IMR-90 (cell line): Measurements from ENCODE around the gene IFI30. TPM values are rescaled to one million over a fixed set of nuclear protein-coding genes. Genes with fewer than 3 reads are reported as not detected.

Experiments used
- ATAC-seq: fragments of 200-7000 bp; cut with Tn5 transposase; 2 replicates; pipeline ENCODE4 v1.9.1; 2020; ENCODE audit warnings: low read depth, mild to moderate bottlenecking, moderate library complexity
- BruUV-seq: library from RNA; stranded (reverse); fragments of 400-500 nt; replicated peaks from 2 replicates; lab custom pipeline; 2021; lab: Mats Ljungman, UMichigan
- CTCF ChIA-PET: fragments of 300-600 bp; formaldehyde crosslinking; extraction: SDS; loops from one replicate; lab custom pipeline; 2021; ENCODE audit warnings: antibody characterized with exemption; lab: Yijun Ruan, JAX
- POLR2A ChIA-PET: fragments of 300-600 bp; sonication (Branson Sonifier 250); formaldehyde crosslinking; loops from one replicate; lab custom pipeline; 2022; ENCODE audit warnings: antibody characterized with exemption; ENCODE audit not compliant: unreplicated experiment; lab: Charles Lee
- DNase-seq: peaks from one replicate; pipeline ENCODE4 v3.0.0; 2013
- H2AFZ ChIP-seq: replicated peaks from 2 replicates; pipeline ENCODE3; 2013; ENCODE audit warnings: low read length, mild to moderate bottlenecking; ENCODE audit not compliant: poor library complexity
- H2AK5ac ChIP-seq: 2 replicates; pipeline ENCODE4 v1.6.1; 2013; ENCODE audit warnings: low read depth, low read length, inconsistent platforms
- H2AK9ac ChIP-seq: replicated peaks from 2 replicates; pipeline ENCODE3; 2013; ENCODE audit warnings: mild to moderate bottlenecking, low read depth, low read length, moderate library complexity; ENCODE audit not compliant: poor library complexity
- H2BK120ac ChIP-seq: 2 replicates; pipeline ENCODE4 v1.6.1; 2013; ENCODE audit warnings: low read depth, low read length, inconsistent platforms
- H2BK15ac ChIP-seq: 3 replicates; pipeline ENCODE4 v1.6.1; 2013; ENCODE audit warnings: low read depth, low read length, inconsistent platforms
- H2BK20ac ChIP-seq: 2 replicates; pipeline ENCODE4 v1.6.1; 2013; ENCODE audit warnings: low read depth, mild to moderate bottlenecking, inconsistent platforms, low read length, moderate library complexity
- H2BK5ac ChIP-seq: 2 replicates; pipeline ENCODE4 v1.6.1; 2013; ENCODE audit warnings: mild to moderate bottlenecking, low read depth, low read length, inconsistent platforms; ENCODE audit not compliant: poor library complexity, severe bottlenecking
- H3K14ac ChIP-seq: replicated peaks from 2 replicates; pipeline ENCODE4 v1.6.1; 2013; ENCODE audit warnings: low read depth, low read length, inconsistent platforms
- H3K18ac ChIP-seq: 2 replicates; pipeline ENCODE4 v1.6.1; 2013; ENCODE audit warnings: low read depth, low read length, control low read depth
- H3K23ac ChIP-seq: 2 replicates; pipeline ENCODE4 v1.6.1; 2013; ENCODE audit warnings: low read depth, low read length, inconsistent platforms
- H3K27ac ChIP-seq: 2 replicates; pipeline ENCODE4 v1.5.1; 2013; ENCODE audit warnings: mild to moderate bottlenecking, control low read depth, low read length; ENCODE audit not compliant: insufficient read depth
- H3K27me3 ChIP-seq: 2 replicates; pipeline ENCODE4 v1.6.1; 2013; ENCODE audit warnings: low read length; ENCODE audit not compliant: control insufficient read depth, insufficient read depth
- H3K36me3 ChIP-seq: 2 replicates; pipeline ENCODE4 v1.6.1; 2013; ENCODE audit warnings: low read length, mixed read lengths; ENCODE audit not compliant: control insufficient read depth, insufficient read depth
- H3K4ac ChIP-seq: 2 replicates; pipeline ENCODE4 v1.6.1; 2013; ENCODE audit warnings: low read depth, low read length, inconsistent platforms
- H3K4me1 ChIP-seq: 2 replicates; pipeline ENCODE4 v1.6.1; 2013; ENCODE audit warnings: low read length, mixed read lengths; ENCODE audit not compliant: control insufficient read depth, insufficient read depth
- H3K4me2 ChIP-seq: 2 replicates; pipeline ENCODE4 v1.6.1; 2013; ENCODE audit warnings: low read depth, mild to moderate bottlenecking, control low read depth, low read length, moderate library complexity
- H3K4me3 ChIP-seq: 2 replicates; pipeline ENCODE4 v1.5.1; 2013; ENCODE audit warnings: low read depth, mild to moderate bottlenecking, control low read depth, low read length, moderate library complexity; ENCODE audit not compliant: insufficient read depth
- H3K56ac ChIP-seq: 2 replicates; pipeline ENCODE4 v1.6.1; 2013; ENCODE audit warnings: low read length, inconsistent platforms; ENCODE audit not compliant: insufficient read depth; ENCODE audit errors: extremely low read depth
- H3K79me1 ChIP-seq, 2 experiments: 2 replicates each; pipeline ENCODE4 v1.6.1; 2013; ENCODE audit warnings: low read length in 2 of 2, inconsistent platforms in 1 of 2, low read depth in 1 of 2
- H3K9ac ChIP-seq: 2 replicates; pipeline ENCODE4 v1.6.1; 2013; ENCODE audit warnings: low read depth, low read length, control low read depth
- H3K9me1 ChIP-seq: 2 replicates; pipeline ENCODE4 v1.6.1; 2013; ENCODE audit warnings: low read length, inconsistent platforms; ENCODE audit not compliant: insufficient read depth
- H3K9me3 ChIP-seq: 2 replicates; pipeline ENCODE4 v1.6.1; 2013; ENCODE audit warnings: low read length; ENCODE audit not compliant: control insufficient read depth, insufficient read depth
- H4K20me1 ChIP-seq: 2 replicates; pipeline ENCODE4 v1.6.1; 2013; ENCODE audit warnings: low read length, inconsistent platforms; ENCODE audit not compliant: insufficient read depth
- H4K5ac ChIP-seq: 2 replicates; pipeline ENCODE4 v1.6.1; 2013; ENCODE audit warnings: mild to moderate bottlenecking, low read depth, low read length, control low read depth
- H4K8ac ChIP-seq, 2 experiments: 2 replicates each; pipeline ENCODE4 v1.6.1; 2013; ENCODE audit warnings: low read depth in 2 of 2, low read length in 2 of 2, control low read depth in 1 of 2, inconsistent platforms in 1 of 2
- H4K91ac ChIP-seq: 2 replicates; pipeline ENCODE4 v1.6.1; 2013; ENCODE audit warnings: low read depth, low read length, inconsistent platforms; ENCODE audit not compliant: insufficient read depth
- CEBPB ChIP-seq: IDR thresholded peaks from 2 replicates; pipeline ENCODE4 v1.6.1; 2012; ENCODE audit warnings: low read depth, low read length, improper control_type of control experiment
- MAFK ChIP-seq: IDR thresholded peaks from 2 replicates; pipeline ENCODE4 v1.6.1; 2012; ENCODE audit warnings: low read depth, low read length, improper control_type of control experiment
- MXI1 ChIP-seq: IDR thresholded peaks from 2 replicates; pipeline ENCODE4 v1.6.1; 2012; ENCODE audit warnings: low read depth, mild to moderate bottlenecking, low read length, moderate library complexity, borderline replicate concordance
- NFE2L2 ChIP-seq: fragments of 150-350 bp; IDR thresholded peaks from 2 replicates; pipeline ENCODE4 v1.6.1; 2016; ENCODE audit warnings: low read depth, mild to moderate bottlenecking, low read length
- RFX5 ChIP-seq: IDR thresholded peaks from 2 replicates; pipeline ENCODE4 v1.8.0; 2012; ENCODE audit warnings: low read depth, mild to moderate bottlenecking, low read length, moderate library complexity
- SMC3 ChIP-seq: fragments of 150-350 bp; IDR thresholded peaks from 2 replicates; pipeline ENCODE4 v1.6.1; 2016; ENCODE audit warnings: low read depth, mild to moderate bottlenecking, antibody characterized with exemption, low read length, moderate library complexity
- WGBS, 2 experiments: methylation state at CpG; one replicate each; pipeline versions ENCODE4 v1.1.5 to v1.1.7; 2013; ENCODE audit warnings: missing lambda C conversion rate in 2 of 2; ENCODE audit not compliant: insufficient read length in 1 of 2; ENCODE audit errors: extremely low coverage in 2 of 2; 5-methylcytosine and 5-hydroxymethylcytosine counted together
- dilution Hi-C: fragments of 300-500 bp; cut with HindIII; formaldehyde crosslinking; loops from one replicate; pipeline ENCODE4 v1.14.3; 2018; ENCODE audit warnings: low sequenced_read_pairs; ENCODE audit not compliant: unreplicated experiment
- in situ Hi-C: fragments of 300-500 bp; cut with MboI; formaldehyde crosslinking; loops from 3 replicates; pipeline ENCODE4 v1.14.3; 2019; ENCODE audit warnings: low sequenced_read_pairs, inconsistent platforms, mixed read lengths
- intact Hi-C: fragments of 100-400 bp; cut with micrococcal nuclease; formaldehyde crosslinking; loops from 2 replicates; pipeline ENCODE4 v1.10.0; 2022
- polyA plus RNA-seq, 3 experiments: library from polyadenylated mRNA; depleted of rRNA; stranded (reverse); fragments of >200 nt; gene quantifications; 2 replicates each; pipeline ENCODE4 v1.2.3, GENCODE V29; 2012; ENCODE audit warnings: low replicate concordance in 1 of 3
- total RNA-seq: library from RNA; depleted of rRNA; stranded (reverse); fragments of >200 nt; gene quantifications from 2 replicates; pipeline ENCODE4 v1.2.3, GENCODE V29; 2012

The IFI30 gene
- total and polyA plus RNA-seq, 2 of the 4 experiments (the other 2 are of a cell fraction): 2.3 TPM

DNA sequence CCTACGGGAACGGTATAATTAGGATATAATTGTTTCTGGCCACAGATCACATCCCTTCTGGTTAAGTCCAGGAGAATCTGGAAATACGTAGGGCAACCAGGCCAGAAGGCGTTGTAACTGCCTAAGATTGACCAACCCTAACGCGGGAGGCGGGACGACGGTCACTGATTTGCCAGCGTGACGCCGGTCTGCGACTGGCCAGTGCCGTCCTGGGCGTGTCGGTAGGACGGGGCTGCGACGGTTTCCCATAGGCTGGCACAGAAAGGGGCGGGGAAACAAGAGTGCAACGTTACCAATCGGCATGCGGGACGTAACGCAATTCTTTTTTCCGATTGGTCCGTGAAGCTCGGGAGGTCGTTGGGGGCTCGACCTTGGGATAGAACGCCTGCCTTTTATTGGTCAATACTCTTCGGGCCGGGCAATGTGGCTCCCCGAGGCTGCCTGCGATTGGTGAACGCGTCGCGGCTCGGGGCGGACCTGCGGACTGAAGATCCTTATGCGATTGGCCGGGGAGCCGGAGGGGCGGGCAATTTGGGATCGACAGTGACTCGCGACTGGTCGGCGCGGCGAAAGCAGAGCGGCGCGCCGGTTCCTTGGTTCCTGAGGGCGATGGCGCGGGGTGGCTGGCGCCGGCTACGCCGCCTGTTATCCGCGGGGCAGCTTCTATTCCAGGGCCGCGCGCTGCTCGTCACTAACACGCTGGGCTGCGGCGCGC lies 19.2 kb downstream of the IFI30 start, which contains the start of gene MPV17L2 (continued):
- TF ChIP-seq MAFK (no peak), NFE2L2 (no peak), SMC3 (no peak)

DNA sequence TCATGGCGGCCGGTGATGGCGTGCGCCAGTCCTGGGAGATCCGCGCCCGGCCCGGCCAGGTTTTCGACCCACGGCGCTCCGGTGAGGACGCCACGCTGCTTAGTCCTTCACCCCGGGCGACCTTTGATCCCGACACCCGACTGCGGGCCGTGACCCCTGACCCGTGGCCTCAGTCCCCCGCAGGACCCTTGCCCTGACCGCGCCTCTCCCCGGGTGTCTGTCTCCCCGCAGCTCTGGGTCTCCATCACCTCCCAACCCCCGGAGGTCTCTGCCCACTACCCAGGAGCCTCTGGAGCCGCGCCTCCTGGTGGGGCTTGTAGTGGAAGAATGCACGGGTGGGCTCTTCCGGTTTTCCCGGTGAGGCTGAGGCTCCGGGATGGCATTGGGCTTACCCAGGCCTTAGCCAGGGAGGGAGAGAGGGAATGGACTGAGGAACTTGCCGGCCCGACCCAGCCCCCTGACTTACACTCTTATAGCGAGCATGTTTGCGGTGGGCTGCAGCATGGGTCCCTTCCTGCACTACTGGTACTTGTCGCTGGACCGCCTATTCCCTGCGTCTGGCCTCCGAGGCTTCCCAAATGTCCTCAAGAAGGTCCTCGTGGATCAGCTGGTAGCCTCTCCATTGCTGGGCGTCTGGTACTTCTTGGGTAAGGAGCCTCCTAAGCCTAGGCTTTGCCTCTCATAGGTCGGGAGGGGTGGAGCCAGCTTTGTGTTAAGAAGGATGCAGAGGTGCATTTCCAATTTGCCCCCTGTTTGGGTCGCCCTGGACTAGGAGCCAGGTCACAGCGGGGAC lies 20.0 kb downstream of the IFI30 start:
- Histone ChIP-seq H3K4ac (no peak overlapping the region), H2AFZ (peak overlapping the region; percentile 97), H2BK20ac (no peak overlapping the region), H3K27me3 (no peaks in the 10 kb centered on the region), H3K9ac (peak overlapping the region; percentile 15), H4K8ac (no peak overlapping the region), H3K14ac (no peak overlapping the region), H2BK5ac (no peak overlapping the region), H3K9me1 (peaks cover 8% of the 10 kb centered on the region; the same call in 1 of the 2 replicates), H4K91ac (no peak overlapping the region), H3K4me1 (peaks cover 8% of the 10 kb centered on the region), H3K4me2 (peak overlapping the region; percentile 90), H3K27ac (peak overlapping the region; percentile 10; the same call in 1 of the 2 replicates), H2BK15ac (no peak overlapping the region), H3K18ac (no peak overlapping the region), H3K56ac (no peak overlapping the region), H3K4me3 (peak overlapping the region; percentile 55), H2AK9ac (peak overlapping the region; percentile 77), H3K79me1 (peaks cover 7 to 15% of the 10 kb centered on the region in 2 experiments; a peak in 3 of 4 replicates), H3K9me3 (no peaks in the 10 kb centered on the region), H3K23ac (peak overlapping the region; percentile 71; the same call in 1 of the 2 replicates), H3K36me3 (peaks cover 23% of the 10 kb centered on the region), H2AK5ac (no peak overlapping the region), H2BK120ac (no peak overlapping the region), H4K20me1 (peaks cover 8% of the 10 kb centered on the region), H4K5ac (no peak overlapping the region)
- no TSS peak for BruUV-seq
- ChIA-PET CTCF (no interaction called here), POLR2A (interaction anchor here (2.2 kb wide), 1 partner anchor 88 kb away, joined by 5 read pairs; the partner anchor contains the start of gene JUND)
- intact Hi-C loops (loop anchor here (1.0 kb wide), 1 partner anchor 11 kb away; the partner anchor contains the start of gene RAB3A), dilution Hi-C loops (no loop called here), in situ Hi-C loops (loop anchor here (10.0 kb wide), 2 partner anchors 131 to 221 kb away; partner anchors contain the start of genes LSM4 and SSBP4)
- 15% methylated on average over 6 of the region's 46 CpGs; no CpG with 5 or more reads in 1 of the 2 experiments for WGBS, 2 experiments
- ATAC-seq (no peak), DNase-seq (no peak)
- TF ChIP-seq RFX5 (no peak), MXI1 (0 out of 2 replicates have a peak, but pooled peaks have one; percentile 1), CEBPB (no peak)
